NCI-H1436 (cell line): ENCODE results near the gene ERVV-1.
"Not testable (repeated sequence)": the region's sequence is repeated elsewhere in the genome, so short reads cannot be mapped to it uniquely, and the experiment has no call there.

ENCODE experiments used
- DNase-seq: peaks from one replicate; lab custom pipeline; 2025; lab: John Stamatoyannopoulos, UW

The ERVV-1 gene

DNA sequence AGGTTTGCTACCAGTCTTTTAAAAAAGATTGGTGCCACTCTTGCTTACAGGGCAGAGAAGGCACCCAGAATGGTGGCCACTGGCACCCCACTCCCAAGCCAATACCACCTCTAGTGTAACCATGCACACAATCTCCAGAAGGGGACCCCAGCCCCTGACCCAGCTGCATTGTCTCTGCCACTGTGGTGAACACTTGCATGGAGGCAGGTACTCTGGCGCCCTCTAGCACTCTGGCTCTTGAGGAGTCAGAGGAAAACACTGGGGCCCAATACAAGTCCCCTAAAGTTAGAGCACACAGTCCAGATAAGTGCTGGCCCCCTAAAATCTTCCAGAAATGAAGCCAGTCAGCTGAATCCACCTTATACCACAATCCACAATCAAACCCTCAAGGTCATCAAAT, 6.0 kb downstream of the ERVV-1 start:
- DNase-seq: no peak

DNA sequence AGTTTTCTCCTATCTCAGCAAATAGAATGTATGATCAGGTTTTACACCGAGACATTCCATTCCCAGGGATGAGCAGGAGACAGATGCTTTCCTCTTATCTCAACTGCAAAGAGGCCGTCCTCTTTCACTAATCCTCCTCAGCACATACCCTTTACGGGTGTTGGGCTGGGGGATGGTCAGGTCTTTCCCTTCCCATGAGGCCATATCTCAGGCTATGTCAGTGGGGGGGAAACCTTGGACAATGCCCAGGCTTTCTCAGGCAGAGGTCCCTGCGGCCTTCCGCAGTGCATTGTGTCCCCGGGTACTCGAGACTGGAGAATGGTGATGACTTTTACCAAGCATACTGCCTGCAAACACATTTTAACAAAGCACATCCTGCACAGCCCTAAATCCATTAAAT, 14.6 kb downstream of the ERVV-1 start:
- not testable (repeated sequence) for DNase-seq

DNA sequence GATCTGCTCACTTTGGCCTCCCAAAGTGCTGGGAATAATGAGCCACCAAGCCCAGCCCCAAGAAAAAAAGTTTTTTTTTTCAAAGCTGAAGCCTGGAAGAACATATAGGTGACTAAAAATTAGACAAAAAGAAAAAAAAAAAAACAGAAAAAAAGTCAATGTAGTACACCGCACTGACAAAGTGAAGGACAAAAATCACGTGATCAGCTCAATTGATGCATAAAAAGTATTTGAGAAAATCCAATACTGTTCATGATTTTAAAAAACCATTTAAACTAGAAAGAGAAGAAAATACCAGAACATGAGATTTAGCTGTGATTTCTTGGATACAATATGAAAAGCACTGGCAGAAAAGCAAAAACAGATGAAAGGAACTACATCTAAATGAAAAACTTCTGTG, 20.3 kb downstream of the ERVV-1 start:
- no peak for DNase-seq

DNA sequence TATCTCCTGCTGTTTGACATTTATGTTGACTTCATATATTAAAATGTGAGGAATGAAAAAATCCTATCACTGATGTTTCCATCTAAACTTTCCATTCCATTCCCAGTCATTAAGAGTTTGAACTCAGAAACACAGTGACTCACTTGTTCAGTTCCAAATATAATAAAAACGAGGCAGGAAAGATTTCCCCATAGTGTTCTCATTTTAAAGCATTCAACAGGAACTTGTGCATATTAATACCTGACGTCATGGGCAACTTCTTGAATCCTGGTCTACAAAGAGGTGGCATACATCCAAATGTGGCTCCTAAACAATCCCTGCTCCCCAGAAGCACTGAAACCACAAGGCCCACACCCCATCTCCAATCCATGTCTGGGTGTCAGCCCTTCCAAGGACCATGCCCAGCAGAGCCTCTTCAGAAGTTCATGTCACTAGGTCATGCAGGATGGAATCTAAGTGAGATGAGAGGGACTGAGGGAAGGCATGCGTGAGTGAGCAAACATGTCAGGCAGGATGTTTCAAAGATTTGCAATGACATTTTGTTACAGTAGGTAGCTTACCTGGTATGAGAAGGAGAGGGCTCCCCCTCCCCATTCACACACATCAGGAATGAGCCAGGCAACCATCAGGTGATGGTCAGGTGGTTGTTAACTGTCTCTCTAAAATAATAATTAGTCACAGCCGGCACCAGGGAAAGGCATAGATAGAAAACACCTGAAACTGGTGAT, 21.4 kb downstream of the ERVV-1 start:
- no peak for DNase-seq

DNA sequence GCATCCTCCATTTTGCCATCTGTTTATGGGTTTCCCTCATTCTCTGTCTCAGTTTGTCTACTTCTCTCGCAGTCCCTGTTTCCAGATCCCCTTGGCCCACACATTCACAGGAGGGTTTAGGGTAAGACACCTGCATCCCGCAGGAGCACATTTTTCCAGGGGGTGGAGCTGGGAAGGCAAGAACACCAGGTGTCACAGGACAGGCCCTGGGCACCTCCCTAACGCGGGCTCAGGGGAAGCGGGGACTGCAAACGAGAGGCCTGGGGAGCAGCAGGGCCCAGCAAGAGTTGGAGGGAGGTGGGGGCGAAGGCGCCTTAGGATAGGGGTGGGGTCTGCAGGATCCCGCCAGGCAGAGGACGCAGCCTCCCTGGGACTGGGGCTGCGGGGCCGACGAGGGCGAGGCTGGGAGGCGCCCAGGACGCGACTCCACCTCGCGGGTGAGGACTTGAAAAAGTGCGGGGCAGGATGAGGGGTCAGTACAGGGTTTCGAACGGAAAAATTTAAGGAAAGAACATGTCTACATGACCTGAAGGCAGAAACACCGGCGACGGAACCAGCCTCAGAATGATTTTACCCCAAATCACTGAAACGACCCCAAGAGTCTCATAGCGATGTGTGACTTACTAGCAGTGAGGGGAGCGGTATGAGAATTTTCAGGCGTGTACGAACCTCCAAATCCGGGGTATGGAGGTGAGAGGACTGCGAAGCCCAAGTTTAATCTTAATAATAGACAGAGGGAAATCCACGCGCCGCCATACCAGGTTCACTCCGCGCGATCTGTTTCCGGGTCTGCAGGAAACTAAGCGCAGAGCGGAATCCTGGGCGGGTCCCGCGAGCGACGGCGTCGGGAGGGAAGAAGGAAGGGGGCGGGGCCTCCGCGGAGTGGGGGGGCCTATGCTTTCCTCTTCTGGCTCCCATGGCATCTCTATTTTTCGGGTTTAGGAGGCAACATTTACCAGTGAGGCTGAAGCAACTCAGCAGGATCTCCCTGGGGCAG, 23.7 kb downstream of the ERVV-1 start:
- no peak for DNase-seq

DNA sequence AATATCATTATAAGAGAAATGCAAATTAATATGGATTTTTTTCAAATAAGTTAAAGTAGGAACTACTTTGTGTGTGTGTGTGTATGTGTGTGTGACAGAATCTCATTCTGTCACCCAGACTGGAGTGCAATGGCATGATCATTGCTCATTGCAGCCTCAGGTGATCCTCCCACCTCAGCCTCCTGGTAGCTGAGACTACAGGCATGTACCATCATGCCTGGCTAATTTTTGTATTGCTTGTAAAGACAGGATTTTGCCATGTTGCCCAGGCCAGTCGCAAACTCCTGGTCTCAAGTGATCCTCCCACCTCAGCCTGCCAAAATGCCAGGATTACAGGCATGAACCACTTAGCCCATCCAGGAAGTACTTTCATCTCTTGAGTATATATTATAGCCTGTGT, 27.6 kb downstream of the ERVV-1 start:
- no peak for DNase-seq

DNA sequence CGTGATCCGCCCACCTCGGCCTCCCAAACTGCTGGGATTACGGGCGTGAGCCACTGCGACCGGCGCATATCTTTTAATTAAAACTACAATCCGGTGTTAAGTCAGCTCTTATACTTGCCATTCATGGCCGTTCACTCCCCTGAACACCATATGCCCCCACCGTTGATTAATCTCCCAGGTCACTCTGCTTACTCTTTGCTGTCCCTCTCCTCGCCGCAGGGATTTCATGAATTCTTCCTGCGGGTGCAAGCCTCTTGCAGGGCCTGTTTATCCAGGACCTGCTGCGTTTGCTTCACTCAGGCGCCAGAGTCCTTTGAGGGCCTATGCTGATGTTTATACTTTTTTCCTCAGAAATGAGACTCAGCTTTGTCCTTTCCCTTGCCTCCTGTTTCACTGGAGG, 31.8 kb downstream of the ERVV-1 start:
- DNase-seq: no peak

DNA sequence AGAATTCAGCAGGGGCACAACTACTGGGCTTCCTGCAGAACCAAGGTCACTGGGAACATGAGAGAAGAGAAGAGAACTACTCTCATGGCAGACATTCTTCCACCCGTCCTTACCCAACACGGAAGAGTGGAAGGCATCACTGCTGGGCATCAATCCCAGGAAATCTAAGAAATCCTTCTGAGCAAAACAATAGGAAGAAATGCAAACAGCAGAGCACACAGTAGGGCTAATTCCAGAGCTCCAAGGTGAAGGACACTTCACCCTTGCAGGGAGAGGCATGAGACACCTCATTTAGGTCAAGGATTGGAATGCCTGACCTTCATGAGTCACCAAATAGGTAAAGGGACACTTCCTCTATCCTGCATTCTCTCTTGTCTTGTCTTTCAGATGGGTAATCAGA, 33.7 kb downstream of the ERVV-1 start:
- DNase-seq: no peak

DNA sequence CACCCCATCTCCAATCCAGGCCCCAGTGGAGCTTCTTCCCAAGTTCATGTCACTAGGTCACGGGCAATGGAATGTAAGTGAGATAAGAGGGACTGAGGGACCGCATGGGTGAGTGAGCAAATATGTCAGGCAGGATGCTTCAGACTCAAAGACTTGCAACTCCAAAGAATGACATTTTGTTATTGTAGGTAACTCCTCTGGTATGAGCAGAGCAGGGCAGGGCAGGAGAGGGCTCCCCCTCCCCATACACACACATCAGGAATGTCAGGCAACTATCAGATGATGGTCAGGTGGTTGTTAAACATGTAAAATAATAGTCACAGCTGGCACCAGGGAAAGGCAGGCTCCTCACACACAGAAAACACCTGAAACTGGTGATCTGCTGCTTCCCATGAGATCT, 41.4 kb downstream of the ERVV-1 start:
- DNase-seq: no peak

DNA sequence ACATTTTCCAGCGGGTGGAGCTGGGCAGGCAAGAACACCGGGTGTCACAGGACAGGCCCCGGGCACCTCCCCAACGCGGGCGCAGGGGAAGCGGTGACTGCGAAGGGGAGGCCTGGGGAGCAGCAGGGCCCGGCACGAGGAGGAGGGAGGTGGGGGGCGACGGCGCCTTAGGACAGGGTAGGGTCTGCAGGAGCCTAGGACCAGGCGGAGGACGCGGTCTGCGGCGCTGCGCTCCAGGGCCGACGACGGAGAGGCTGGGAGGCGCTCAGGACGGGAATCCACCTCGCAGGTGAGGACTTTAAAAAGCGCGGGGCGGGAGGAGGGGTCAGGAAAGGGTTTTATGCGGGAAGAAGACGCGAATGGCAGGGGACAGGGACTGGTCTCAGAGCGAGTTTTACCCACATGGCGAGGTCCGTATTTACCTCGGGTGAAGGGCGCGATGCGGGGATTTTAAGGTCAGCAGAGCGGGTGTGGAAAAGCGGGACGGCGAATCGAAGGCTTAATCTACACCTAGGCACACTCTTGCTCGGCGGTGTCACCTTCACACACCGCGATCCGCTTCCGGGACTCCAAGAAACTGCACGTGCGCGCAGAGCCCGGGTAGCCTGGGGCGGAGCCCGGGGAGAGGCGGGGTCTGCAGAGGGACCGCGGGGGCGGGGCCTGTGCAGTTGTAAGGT, 44.3 kb downstream of the ERVV-1 start:
- DNase-seq: no peak
